DND-41 (cell line): ENCODE results near the gene SPCS2.

Experiments used
- EZH2 ChIP-seq: IDR thresholded peaks from 3 replicates; pipeline ENCODE4 v1.6.1; 2012; ENCODE audit warnings: borderline replicate concordance, low read depth, mild to moderate bottlenecking, moderate library complexity, low read length, inconsistent platforms; ENCODE audit not compliant: severe bottlenecking
- TF ChIP-seq, protein P1 (sequence below): IDR thresholded peaks from 2 replicates; pipeline ENCODE4 v1.5.1; 2012; ENCODE audit warnings: borderline replicate concordance, low read length, moderate library complexity, mild to moderate bottlenecking; ENCODE audit not compliant: poor library complexity, severe bottlenecking; ENCODE audit errors: extremely low read depth

DNA sequence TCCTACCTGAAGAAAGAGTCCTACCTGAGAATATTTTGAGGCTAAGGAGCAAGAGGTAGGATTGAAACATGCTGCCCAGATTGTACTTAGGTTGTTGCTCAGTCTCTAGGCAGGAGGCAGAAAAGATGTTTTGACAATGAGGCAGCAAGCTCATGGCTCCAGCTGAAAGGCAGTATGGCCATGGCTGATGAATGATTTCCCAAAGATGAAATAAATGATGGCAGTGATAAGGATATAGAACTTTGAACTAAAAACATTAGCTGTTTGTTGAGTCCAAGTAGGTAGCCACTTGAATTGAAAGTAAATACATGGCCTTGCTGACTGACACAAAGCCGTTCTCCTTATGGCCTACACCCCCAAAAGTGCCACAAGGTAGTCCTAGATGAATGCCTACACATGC lies 32.8 kb downstream of the SPCS2 start:
- no peak for TF ChIP-seq EZH2
- TF ChIP-seq, protein P1, sequence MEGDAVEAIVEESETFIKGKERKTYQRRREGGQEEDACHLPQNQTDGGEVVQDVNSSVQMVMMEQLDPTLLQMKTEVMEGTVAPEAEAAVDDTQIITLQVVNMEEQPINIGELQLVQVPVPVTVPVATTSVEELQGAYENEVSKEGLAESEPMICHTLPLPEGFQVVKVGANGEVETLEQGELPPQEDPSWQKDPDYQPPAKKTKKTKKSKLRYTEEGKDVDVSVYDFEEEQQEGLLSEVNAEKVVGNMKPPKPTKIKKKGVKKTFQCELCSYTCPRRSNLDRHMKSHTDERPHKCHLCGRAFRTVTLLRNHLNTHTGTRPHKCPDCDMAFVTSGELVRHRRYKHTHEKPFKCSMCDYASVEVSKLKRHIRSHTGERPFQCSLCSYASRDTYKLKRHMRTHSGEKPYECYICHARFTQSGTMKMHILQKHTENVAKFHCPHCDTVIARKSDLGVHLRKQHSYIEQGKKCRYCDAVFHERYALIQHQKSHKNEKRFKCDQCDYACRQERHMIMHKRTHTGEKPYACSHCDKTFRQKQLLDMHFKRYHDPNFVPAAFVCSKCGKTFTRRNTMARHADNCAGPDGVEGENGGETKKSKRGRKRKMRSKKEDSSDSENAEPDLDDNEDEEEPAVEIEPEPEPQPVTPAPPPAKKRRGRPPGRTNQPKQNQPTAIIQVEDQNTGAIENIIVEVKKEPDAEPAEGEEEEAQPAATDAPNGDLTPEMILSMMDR = no peak
